HEK293T (cell line): ENCODE measurements around the gene ZSCAN5A.

Source experiments
- CTCF ChIA-PET: fragments of 350-600 bp; formaldehyde crosslinking; extraction: SDS; loops from one replicate; lab custom pipeline; 2021; ENCODE audit warnings: antibody characterized with exemption, inconsistent platforms; lab: Yijun Ruan, JAX
- POLR2A ChIA-PET: fragments of 350-600 bp; formaldehyde crosslinking; extraction: SDS; loops from one replicate; lab custom pipeline; 2020; ENCODE audit warnings: antibody characterized with exemption, inconsistent platforms; lab: Yijun Ruan, JAX
- DNase-seq: peaks from one replicate; pipeline ENCODE4 v3.0.0; 2012; ENCODE audit warnings: mixed read lengths; ENCODE audit errors: extremely low spot score
- ARNT ChIP-seq: fragments of 450-650 bp; IDR thresholded peaks from 2 replicates; pipeline ENCODE4 v1.6.1; 2017; ENCODE audit warnings: mild to moderate bottlenecking
- BHLHE40 ChIP-seq: fragments of 450-650 bp; IDR thresholded peaks from 2 replicates; pipeline ENCODE4 v1.6.1; 2016; ENCODE audit warnings: mild to moderate bottlenecking, moderate library complexity, borderline replicate concordance
- CTBP1 ChIP-seq: fragments of 450-650 bp; IDR thresholded peaks from 2 replicates; pipeline ENCODE4 v1.6.1; 2016; ENCODE audit warnings: borderline replicate concordance
- ELF4 ChIP-seq: fragments of 450-650 bp; IDR thresholded peaks from 2 replicates; pipeline ENCODE4 v1.6.1; 2017; ENCODE audit warnings: antibody characterized with exemption
- FOXA1 ChIP-seq: fragments of 450-650 bp; IDR thresholded peaks from 2 replicates; pipeline ENCODE4 v1.6.1; 2016; ENCODE audit warnings: mild to moderate bottlenecking
- FOXK2 ChIP-seq: fragments of 450-650 bp; IDR thresholded peaks from 2 replicates; pipeline ENCODE4 v1.6.1; 2016; ENCODE audit warnings: mild to moderate bottlenecking
- FOXM1 ChIP-seq: fragments of 450-650 bp; IDR thresholded peaks from 2 replicates; pipeline ENCODE4 v1.6.1; 2017; ENCODE audit warnings: mild to moderate bottlenecking, borderline replicate concordance
- HDGF ChIP-seq: fragments of 450-650 bp; IDR thresholded peaks from 2 replicates; pipeline ENCODE4 v1.6.1; 2017; ENCODE audit warnings: antibody characterized with exemption, borderline replicate concordance
- L3MBTL2 ChIP-seq: fragments of 450-650 bp; conservative IDR thresholded peaks from 2 replicates; pipeline ENCODE4 v1.6.1; 2016; ENCODE audit warnings: mild to moderate bottlenecking
- LEF1 ChIP-seq: fragments of 450-650 bp; IDR thresholded peaks from 2 replicates; pipeline ENCODE4 v1.6.1; 2017; ENCODE audit warnings: mild to moderate bottlenecking, borderline replicate concordance
- NFRKB ChIP-seq: fragments of 450-650 bp; IDR thresholded peaks from 2 replicates; pipeline ENCODE4 v1.6.1; 2016; ENCODE audit warnings: mild to moderate bottlenecking, moderate library complexity
- SP1 ChIP-seq: fragments of 450-650 bp; IDR thresholded peaks from 2 replicates; pipeline ENCODE4 v1.6.1; 2017
- SUZ12 ChIP-seq: fragments of 450-650 bp; IDR thresholded peaks from 2 replicates; pipeline ENCODE4 v1.6.1; 2016; ENCODE audit warnings: mild to moderate bottlenecking
- TARDBP ChIP-seq: fragments of 450-650 bp; IDR thresholded peaks from 2 replicates; pipeline ENCODE4 v1.6.1; 2016
- ZNF384 ChIP-seq: fragments of 450-650 bp; IDR thresholded peaks from 2 replicates; pipeline ENCODE4 v1.6.1; 2016
- TF ChIP-seq, protein P1 (sequence below): fragments of 450-650 bp; IDR thresholded peaks from 2 replicates; pipeline ENCODE4 v1.6.1; 2016

ZSCAN5A gene

DNA sequence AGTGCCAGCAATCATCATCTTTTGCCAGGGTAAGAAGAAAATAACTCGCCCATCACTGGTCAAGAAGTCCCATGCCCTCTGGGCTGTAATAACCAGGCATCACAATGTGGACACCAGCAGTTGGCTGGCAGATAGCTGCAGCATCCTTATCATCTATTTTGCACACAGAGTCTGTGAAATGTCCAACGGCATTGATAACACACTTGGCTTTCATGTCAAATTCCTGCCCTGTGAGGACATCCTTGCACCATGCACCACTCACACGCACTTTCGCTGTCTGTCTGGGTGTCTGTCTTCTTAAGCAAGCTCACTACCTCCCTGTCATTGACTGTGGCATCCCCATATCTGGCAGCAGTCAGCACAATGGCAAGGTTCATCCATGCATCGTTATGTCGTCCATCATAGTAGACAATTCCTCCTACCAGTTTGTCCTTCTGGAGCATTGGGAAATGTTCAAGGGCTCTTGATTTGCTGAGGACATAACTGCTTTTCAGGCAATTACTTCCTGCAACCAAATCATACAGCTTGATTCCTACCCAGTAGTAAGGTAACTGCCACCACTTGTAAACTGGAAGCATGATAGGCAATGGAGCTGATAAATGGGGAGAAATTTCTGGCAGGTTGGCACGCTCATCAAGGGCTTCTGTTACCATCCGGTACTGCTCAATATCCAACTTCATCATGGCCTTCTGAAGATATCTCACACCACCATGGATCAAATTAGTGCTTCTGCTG is 6.8 kb upstream of the ZSCAN5A start:
- CTCF ChIA-PET = no interaction called here
- POLR2A ChIA-PET = no interaction called here
- no peak for DNase-seq
- TF ChIP-seq ARNT (no peak), NFRKB (no peak), L3MBTL2 (no peak)

- no peak for TF ChIP-seq SP1
- TF ChIP-seq, protein P1, sequence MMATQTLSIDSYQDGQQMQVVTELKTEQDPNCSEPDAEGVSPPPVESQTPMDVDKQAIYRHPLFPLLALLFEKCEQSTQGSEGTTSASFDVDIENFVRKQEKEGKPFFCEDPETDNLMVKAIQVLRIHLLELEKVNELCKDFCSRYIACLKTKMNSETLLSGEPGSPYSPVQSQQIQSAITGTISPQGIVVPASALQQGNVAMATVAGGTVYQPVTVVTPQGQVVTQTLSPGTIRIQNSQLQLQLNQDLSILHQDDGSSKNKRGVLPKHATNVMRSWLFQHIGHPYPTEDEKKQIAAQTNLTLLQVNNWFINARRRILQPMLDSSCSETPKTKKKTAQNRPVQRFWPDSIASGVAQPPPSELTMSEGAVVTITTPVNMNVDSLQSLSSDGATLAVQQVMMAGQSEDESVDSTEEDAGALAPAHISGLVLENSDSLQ = no peak
- no peak for TF ChIP-seq SUZ12
- TF ChIP-seq CTBP1 = no peak
- TF ChIP-seq FOXK2 = no peak
- no peak for TF ChIP-seq L3MBTL2
- TF ChIP-seq FOXA1 = no peak
- no peak for TF ChIP-seq FOXM1
- no peak for TF ChIP-seq TARDBP
- no peak for TF ChIP-seq ZNF384
- TF ChIP-seq LEF1 = no peak
- no peak for TF ChIP-seq BHLHE40
- TF ChIP-seq ARNT = no peak
- no peak for TF ChIP-seq NFRKB
- TF ChIP-seq HDGF = no peak
- no peak for TF ChIP-seq ELF4
- no peak for DNase-seq
- CTCF ChIA-PET = no interaction called here
- POLR2A ChIA-PET = no interaction called here
Measured at GRCh38 chr19:56319991-56320390, 5.4 kb upstream of the ZSCAN5A start.

DNA sequence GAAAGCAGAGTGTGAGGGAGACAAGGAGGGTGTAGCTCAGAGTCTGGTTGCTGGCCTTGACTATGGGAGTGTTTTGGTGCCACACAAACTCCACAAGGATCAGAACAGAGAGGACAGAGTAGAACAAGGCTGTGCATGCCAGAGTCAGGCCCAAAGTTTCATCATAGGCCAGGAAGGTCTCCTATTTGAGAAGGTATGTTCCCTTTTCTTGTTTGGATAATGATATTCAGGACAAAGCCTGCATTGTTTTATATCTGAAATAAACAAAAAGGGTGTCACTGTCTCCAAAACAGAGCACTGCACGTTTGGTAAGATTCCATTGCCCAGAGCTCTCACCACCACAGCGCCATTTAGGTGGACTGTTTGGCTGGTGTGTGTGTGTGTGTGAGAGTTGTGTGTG is 3.1 kb upstream of the ZSCAN5A start:
- TF ChIP-seq NFRKB (no peak), ARNT (no peak)
- ChIA-PET POLR2A (no interaction called here), CTCF (no interaction called here)
- no peak for DNase-seq

GRCh38 chr19:56316728-56317127 is 2.1 kb upstream of the ZSCAN5A start:
- POLR2A ChIA-PET = no interaction called here
- no peak for TF ChIP-seq TARDBP
- TF ChIP-seq SP1 = no peak
- TF ChIP-seq ZNF384 = no peak
- no peak for TF ChIP-seq ELF4
- no peak for TF ChIP-seq FOXA1
- TF ChIP-seq L3MBTL2 = no peak
- no peak for TF ChIP-seq NFRKB
- no peak for TF ChIP-seq HDGF
- TF ChIP-seq SUZ12 = no peak
- TF ChIP-seq FOXM1 = no peak
- no peak for TF ChIP-seq ARNT
- no peak for DNase-seq
- CTCF ChIA-PET = no interaction called here

DNA sequence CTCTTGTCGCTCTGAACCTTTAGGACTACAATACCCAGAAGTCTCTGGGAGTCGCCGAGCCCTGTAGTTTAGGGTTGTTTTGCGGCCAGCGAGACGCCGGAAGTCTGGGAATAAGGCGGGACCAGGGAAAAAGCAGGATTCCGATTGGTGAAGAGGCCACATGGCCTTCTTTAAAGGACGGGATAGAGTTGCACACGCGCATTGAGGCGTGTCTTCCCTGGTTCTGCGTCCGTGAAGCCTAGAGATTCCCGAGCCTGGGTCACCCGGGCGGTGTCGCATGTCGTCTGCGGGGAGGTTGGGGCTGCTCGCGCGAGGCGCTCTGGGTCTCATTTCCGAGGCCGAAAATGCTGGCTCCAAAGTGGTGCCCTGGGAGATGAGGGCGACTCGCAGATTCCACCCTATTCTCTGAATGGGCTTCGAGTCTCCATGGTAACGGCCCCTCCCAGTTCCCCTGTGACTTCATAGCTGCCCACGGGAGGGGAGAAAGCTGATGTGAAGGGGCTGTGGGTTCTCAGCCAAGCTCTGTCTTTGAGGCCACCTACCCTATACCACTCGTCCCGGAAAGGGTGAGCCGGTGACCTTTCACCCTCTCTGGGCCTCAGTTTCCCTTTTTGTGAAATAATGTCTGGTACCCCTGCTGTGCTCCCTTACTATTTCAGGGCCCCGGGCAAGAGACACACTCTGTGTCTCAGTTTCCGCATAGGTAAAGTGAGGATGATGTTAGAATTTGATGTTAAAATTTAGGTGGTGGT is 614 bp upstream of the ZSCAN5A start:
- ChIA-PET CTCF (no interaction called here), POLR2A (interaction anchor here (1.0 to 1.1 kb wide), 2 partner anchors 18 to 34 kb away, joined by 3 read pairs; no protein-coding TSS in a partner anchor)
- TF ChIP-seq FOXK2 = no peak
- no peak for TF ChIP-seq CTBP1
- no peak for TF ChIP-seq SP1
- TF ChIP-seq, protein P1 = peak; percentile 72
- TF ChIP-seq TARDBP = no peak
- no peak for TF ChIP-seq ZNF384
- no peak for TF ChIP-seq ELF4
- TF ChIP-seq LEF1 = no peak
- TF ChIP-seq SUZ12 = no peak
- no peak for TF ChIP-seq BHLHE40
- TF ChIP-seq NFRKB = no peak
- no peak for TF ChIP-seq FOXM1
- no peak for TF ChIP-seq ARNT
- no peak for TF ChIP-seq HDGF
- peak; percentile 38; the same call in 1 of the 2 replicates for TF ChIP-seq L3MBTL2
- DNase-seq = peak; percentile 88

GRCh38 chr19:56314018-56314380 is 640 bp downstream of the ZSCAN5A start:
- CTCF ChIA-PET = no interaction called here
- TF ChIP-seq FOXM1 (no peak), L3MBTL2 (0 out of 2 replicates have a peak, but pooled peaks have one; percentile 10)
- DNase-seq = peak; percentile 11
- POLR2A ChIA-PET = interaction anchor here (1.0 kb wide), 3 partner anchors 12 to 147 kb away, joined by 3 read pairs; no protein-coding TSS in a partner anchor
